WERI-Rb-1 (cell line): ENCODE data around the gene ERG.

Experiments used
- DNase-seq: peaks from one replicate; pipeline ENCODE4 v3.0.0-alpha.2; 2020
- H3K27ac ChIP-seq: fragments of 250-450 bp; sonication (Bioruptor Pico); 2 replicates; pipeline ENCODE4 v1.5.1; 2020; ENCODE audit warnings: mild to moderate bottlenecking, moderate library complexity
- H3K27me3 ChIP-seq: fragments of 250-450 bp; sonication (Bioruptor Pico); 2 replicates; pipeline ENCODE4 v1.5.1; 2021; ENCODE audit warnings: mild to moderate bottlenecking, low read depth, moderate library complexity; ENCODE audit not compliant: insufficient read depth, severe bottlenecking
- H3K36me3 ChIP-seq: fragments of 250-450 bp; sonication (Bioruptor Pico); 2 replicates; pipeline ENCODE4 v1.5.1; 2020; ENCODE audit warnings: mild to moderate bottlenecking, moderate library complexity
- H3K4me3 ChIP-seq: 2 replicates; pipeline ENCODE4 v1.5.1; 2011; ENCODE audit warnings: low read depth, mild to moderate bottlenecking, control low read depth, low read length
- H3K9me3 ChIP-seq: fragments of 250-450 bp; sonication (Bioruptor Pico); 2 replicates; pipeline ENCODE4 v1.5.1; 2021; ENCODE audit warnings: mild to moderate bottlenecking, moderate library complexity; ENCODE audit not compliant: severe bottlenecking
- TF ChIP-seq, protein P1 (sequence below): IDR thresholded peaks from 2 replicates; pipeline ENCODE4 v1.5.1; 2011; ENCODE audit warnings: low read depth, mild to moderate bottlenecking, control low read depth, inconsistent platforms, low read length

ERG gene

DNA sequence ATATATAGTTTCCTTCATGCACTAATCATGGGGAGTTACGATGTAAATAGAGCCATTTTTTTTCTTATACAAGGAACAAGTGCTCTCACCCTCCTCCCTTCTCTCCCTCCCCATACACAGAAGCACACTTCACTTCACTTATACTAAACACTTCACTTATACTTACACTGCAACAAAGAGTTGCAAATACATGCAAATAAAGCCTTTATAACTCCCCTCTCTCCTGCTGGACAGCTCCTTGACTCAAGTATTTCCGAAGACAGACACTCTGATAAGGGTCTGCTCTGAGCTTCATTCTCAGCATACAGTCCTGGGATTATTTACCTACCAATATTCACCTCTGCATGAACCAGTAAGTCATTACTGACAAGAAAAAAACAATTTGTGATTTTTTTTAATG, 35.6 kb upstream of the ERG start:
- Histone ChIP-seq H3K36me3 (no peaks in the 10 kb centered on the region), H3K27ac (no peak overlapping the region), H3K27me3 (no peaks in the 10 kb centered on the region), H3K4me3 (no peak overlapping the region), H3K9me3 (no peaks in the 10 kb centered on the region)
- DNase-seq: no peak
- TF ChIP-seq, protein P1, sequence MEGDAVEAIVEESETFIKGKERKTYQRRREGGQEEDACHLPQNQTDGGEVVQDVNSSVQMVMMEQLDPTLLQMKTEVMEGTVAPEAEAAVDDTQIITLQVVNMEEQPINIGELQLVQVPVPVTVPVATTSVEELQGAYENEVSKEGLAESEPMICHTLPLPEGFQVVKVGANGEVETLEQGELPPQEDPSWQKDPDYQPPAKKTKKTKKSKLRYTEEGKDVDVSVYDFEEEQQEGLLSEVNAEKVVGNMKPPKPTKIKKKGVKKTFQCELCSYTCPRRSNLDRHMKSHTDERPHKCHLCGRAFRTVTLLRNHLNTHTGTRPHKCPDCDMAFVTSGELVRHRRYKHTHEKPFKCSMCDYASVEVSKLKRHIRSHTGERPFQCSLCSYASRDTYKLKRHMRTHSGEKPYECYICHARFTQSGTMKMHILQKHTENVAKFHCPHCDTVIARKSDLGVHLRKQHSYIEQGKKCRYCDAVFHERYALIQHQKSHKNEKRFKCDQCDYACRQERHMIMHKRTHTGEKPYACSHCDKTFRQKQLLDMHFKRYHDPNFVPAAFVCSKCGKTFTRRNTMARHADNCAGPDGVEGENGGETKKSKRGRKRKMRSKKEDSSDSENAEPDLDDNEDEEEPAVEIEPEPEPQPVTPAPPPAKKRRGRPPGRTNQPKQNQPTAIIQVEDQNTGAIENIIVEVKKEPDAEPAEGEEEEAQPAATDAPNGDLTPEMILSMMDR: no peak

GRCh38 chr21:38531591-38531990, 33.3 kb upstream of the ERG start:
- no peaks in the 10 kb centered on the region for H3K36me3 ChIP-seq
- no peak overlapping the region for H3K27ac ChIP-seq
- no peak overlapping the region for H3K4me3 ChIP-seq
- H3K9me3 ChIP-seq: no peaks in the 10 kb centered on the region
- DNase-seq: no peak
- TF ChIP-seq, protein P1: no peak
- no peaks in the 10 kb centered on the region for H3K27me3 ChIP-seq

DNA sequence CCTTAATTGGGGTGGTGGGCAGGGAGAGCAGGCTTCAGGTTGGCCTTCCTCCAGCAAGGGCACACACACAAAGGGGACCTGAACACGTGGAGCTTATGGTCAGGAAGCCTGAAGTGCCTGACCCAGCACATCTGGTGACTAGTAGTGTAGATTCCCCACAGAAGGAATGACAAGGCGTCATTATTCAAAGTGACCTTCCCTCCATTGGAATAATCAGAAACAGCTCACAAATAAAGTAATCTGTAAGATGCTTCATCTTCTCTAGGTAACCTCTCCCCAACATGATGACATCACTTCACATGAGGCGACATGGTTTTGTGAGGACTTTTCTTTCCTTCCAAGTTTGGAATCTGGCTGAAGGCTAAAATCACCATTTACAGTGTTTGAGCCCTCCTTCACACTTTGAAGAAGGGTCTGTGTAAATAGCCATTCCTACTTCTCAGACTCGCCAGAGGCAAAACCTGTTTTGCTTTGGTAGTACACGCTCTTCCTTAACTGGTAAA, 32.8 kb upstream of the ERG start:
- H3K9me3 ChIP-seq: no peaks in the 10 kb centered on the region
- H3K27me3 ChIP-seq: no peaks in the 10 kb centered on the region
- DNase-seq: no peak
- no peak overlapping the region for H3K4me3 ChIP-seq
- no peak overlapping the region for H3K27ac ChIP-seq
- TF ChIP-seq, protein P1: no peak
- no peaks in the 10 kb centered on the region for H3K36me3 ChIP-seq

DNA sequence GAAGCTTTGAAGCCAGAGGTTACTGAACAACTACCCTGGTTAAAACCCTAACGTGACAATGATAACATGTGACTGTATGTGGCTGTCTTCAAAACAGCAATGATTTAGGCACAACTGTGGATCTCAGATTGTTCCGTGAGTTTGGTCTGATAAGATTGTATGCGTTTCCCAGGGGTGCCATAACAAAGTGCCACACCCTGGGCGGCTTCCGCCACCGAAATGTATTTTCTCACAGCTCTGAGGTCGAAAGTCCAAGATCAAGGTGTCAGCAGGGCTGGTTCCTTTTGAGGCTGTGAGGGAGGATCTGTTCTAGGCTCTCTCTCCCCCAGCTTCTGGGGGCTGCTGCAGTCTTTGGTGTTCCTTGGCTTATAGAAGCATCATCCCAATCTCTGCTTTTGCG, 29.5 kb upstream of the ERG start:
- DNase-seq: no peak
- TF ChIP-seq, protein P1: no peak
- Histone ChIP-seq H3K4me3 (no peak overlapping the region), H3K27ac (no peak overlapping the region), H3K27me3 (no peaks in the 10 kb centered on the region), H3K36me3 (no peaks in the 10 kb centered on the region), H3K9me3 (no peaks in the 10 kb centered on the region)

DNA sequence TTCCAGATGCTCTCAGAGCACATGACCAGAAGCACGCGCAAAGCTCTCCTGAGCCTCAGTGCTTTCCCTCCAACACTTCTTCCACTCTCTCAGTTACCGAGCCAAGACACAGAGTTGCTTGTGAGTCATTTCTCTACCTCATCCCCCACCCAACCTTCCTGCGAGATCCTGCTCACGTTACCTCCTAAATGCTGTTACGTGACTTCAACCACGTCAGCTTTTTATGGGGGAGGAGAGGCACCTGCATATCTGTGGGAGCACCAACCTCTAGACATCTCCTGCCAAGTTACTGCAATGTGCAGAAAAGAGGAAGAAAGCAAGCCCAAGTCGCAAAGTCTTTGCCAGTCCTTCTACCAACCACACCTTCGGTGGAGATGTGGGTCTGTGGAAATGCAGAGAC, 27.2 kb upstream of the ERG start:
- no peaks in the 10 kb centered on the region for H3K36me3 ChIP-seq
- H3K9me3 ChIP-seq: no peaks in the 10 kb centered on the region
- DNase-seq: no peak
- no peak overlapping the region for H3K27ac ChIP-seq
- H3K27me3 ChIP-seq: no peaks in the 10 kb centered on the region
- no peak overlapping the region for H3K4me3 ChIP-seq
- TF ChIP-seq, protein P1: no peak
